NT2/D1 (cell line): ENCODE data around the gene CACNA1D.

Source experiments
- SUZ12 ChIP-seq: IDR thresholded peaks from 2 replicates; pipeline ENCODE4 v1.6.1; 2011; ENCODE audit not compliant: insufficient read length, insufficient read depth; ENCODE audit errors: extremely low read depth
- YY1 ChIP-seq: IDR thresholded peaks from 2 replicates; pipeline ENCODE4 v1.6.1; 2011; ENCODE audit not compliant: insufficient read length, insufficient read depth
- ZNF274 ChIP-seq: IDR thresholded peaks from 2 replicates; pipeline ENCODE4 v1.6.1; 2011; ENCODE audit warnings: mild to moderate bottlenecking, low read depth, low read length

- no peak for TF ChIP-seq YY1
- no peak for TF ChIP-seq ZNF274
- no peak for TF ChIP-seq SUZ12
Observed at GRCh38 chr3:53826048-53826447, 331.6 kb downstream of the CACNA1D start.
